GM18870 (cell line): ENCODE data around the gene KCNA3.
"Not testable (repeated sequence)": the region's sequence is repeated elsewhere in the genome, so short reads cannot be mapped to it uniquely, and the experiment has no call there.

Source experiments
- ATAC-seq: cut with Tn5 transposase; IDR thresholded peaks from one replicate; pipeline ENCODE4 v1.9.1; 2021; ENCODE audit warnings: moderate library complexity; ENCODE audit not compliant: unreplicated experiment

KCNA3 gene

GRCh38 chr1:110680036-110680735 lies 5.4 kb upstream of the KCNA3 start:
- no peak for ATAC-seq

GRCh38 chr1:110677526-110677925 lies 2.8 kb upstream of the KCNA3 start:
- ATAC-seq = no peak

DNA sequence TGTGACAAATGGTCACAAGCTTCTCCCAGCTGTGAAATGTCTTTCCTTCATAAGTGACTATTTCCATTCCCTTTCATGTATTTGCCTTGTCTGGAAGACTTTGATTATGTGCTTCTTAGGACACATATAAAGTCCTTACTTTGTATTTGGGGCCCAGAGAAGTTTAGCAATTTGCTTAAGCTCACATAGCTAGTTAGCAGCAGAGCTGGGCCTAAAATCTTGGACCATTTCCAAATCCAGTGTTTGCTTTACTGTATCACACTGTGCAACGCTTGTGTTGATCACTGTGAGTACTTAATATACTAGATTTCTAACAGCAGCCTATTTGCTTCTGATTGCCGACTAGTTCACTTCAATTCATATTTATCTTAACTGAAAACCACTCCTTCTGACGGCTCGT lies 2.2 kb upstream of the KCNA3 start:
- ATAC-seq = no peak

- ATAC-seq = no peak
These were observed 486 bp upstream of the KCNA3 start for GRCh38 chr1:110675060-110675791.

DNA sequence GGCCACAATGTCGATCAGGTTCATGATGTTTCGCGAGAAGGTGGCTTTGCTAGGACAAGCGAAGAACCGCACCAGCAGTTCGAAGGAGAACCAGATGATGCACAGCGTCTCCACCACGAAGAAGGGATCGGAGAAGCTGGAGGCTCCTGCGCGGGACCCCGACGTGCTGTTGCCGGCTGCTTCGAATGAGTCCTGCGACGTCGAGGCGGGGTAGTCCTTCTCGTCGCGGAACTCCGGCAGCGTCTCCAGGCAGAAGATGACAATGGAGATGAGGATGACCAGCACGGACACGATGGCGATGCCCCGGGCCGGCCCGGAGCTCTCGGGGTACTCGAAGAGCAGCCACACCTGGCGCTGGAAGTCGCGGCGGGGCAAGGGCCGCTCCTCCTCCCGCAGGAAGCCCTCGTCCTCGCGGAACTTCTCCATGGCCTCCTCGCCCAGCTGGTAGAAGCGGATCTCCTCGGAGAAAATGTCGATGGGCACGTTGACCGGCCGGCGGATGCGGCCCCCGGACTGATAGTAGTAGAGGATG lies 869 bp downstream of the KCNA3 start:
- no peak for ATAC-seq

- ATAC-seq = no peak
These were observed 1.5 kb downstream of the KCNA3 start for GRCh38 chr1:110673197-110673701.

DNA sequence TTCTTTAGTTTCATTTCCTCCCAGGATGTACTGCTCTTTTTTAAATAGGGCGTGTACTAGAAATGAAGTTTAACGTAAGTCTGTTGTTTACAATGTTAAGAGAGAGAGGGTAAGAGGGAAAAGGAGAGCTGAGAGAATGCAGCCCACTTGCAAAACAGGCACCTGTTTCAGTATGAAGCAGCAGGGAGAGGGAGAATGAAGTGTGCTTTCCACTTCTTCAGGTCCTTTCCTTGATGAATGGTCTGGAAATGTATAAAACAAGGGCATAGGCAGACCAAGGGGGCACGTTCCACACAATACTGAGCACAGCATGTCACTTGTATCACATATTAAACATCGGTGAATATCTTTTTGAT lies 2.0 kb downstream of the KCNA3 start:
- ATAC-seq = peak; percentile 66

DNA sequence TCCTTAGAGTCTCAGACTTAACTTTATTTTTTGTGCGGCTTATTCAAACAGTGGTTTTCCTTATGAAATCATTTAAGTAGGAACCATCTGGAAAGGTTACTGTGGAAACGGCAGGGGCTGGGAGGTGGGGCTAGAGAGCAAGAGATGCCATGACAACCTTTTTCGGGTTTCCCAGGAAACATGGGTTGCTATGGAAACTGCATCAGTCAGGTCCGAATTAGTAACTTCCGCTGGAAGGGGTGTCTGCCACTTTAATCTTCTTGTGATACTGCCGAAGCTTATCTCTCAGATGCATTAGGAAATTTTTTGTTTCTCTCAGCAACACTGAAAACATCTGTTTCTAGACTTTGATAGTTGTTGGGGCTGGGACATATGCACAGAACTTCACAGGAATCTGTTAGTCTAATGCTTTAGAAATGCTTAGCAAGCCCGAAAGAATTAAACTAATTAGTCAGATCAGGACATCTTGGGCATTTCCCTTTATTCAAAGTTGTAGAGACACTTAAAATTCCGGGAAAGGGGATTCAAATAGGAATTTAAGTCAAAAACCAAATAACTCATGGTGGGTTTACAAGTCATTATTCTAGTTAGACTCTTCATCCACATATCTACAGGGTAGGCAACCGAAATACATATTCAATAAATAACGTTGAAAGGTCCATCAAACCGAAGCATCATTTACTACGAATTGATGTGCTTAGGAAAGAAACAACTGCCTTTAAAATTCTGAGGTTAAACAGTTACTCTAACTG lies 2.6 kb downstream of the KCNA3 start:
- no peak for ATAC-seq

- no peak for ATAC-seq
These were observed 3.4 kb downstream of the KCNA3 start for GRCh38 chr1:110671361-110671760.

GRCh38 chr1:110668549-110668948 lies 6.2 kb downstream of the KCNA3 start:
- no peak for ATAC-seq

- no peak for ATAC-seq
These were observed 7.0 kb downstream of the KCNA3 start for GRCh38 chr1:110667776-110668175.

- no peak for ATAC-seq
These were observed 11.5 kb downstream of the KCNA3 start for GRCh38 chr1:110663241-110663640.

DNA sequence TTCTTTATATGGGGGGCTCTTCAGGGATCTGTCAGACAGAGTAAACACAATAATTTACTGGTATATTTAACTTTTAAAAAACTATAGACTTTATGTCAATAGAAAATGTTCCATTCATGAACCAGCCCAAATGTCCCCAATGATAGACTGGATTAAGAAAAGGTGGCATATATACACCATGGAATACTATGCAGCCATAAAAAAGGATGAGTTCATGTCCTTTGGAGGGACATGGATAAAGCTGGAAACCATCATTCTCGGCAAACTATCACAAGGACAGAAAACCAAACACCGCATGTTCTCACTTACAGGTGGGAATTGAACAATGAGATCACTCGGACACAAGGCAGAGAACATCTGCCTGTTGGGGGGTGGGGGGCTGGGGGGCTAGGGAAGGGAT lies 15.2 kb downstream of the KCNA3 start:
- ATAC-seq = not testable (repeated sequence)

DNA sequence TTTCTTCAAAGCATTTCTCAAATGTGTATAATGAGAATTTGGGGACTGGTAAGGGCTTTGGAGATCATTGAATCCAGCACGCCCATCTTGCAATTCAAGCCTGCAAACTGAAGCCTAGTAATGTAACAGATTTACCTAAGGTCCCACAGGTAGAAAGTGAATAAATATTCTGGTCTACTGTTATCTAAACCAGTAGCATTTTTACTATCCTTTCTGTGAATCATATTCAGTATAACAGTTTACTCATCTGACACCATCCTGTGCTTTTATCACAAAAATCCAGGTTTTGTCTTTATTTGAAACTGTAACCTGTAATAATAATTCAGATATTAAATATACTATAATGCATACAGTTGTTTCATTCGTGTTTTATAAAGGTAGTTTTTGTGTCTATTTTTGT lies 17.4 kb downstream of the KCNA3 start:
- ATAC-seq = no peak

DNA sequence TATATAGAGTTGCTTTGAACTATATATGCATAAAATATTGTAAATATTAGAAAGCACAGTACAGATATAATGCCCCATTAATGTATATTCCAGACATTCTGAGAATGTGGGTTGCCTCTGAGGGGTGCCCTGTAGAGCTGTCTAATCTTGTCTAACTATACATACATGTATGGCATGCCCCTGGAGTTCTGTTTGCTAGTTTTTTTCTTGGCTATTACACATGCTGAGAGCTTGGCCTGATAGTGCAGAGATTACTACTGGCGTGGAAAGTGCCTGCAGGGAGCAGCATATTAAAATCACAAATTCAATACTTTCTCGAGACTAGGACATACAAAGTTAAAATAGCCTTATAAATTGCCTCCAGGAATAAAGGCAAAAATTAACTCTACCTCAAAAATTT lies 24.1 kb downstream of the KCNA3 start:
- no peak for ATAC-seq

DNA sequence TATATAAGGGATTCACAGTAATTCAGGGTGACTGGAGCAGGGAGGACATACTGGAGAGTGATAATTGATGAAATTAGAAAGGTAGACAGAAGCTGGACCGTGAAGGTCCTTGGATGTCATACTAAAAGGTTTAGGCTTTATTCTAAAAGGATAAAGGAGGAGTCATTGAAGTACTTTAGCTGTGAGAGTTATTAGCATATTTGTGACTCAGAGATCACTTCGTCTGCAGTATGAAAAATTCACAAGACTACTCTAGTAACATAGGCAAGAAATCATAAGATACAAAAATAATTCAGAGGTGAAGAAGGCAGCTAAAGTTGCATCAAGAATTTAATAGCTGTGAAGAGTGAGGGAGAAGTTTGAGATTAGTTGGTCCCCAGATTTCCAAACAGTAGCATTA lies 26.3 kb downstream of the KCNA3 start:
- ATAC-seq = no peak

- ATAC-seq = no peak
These were observed 27.4 kb downstream of the KCNA3 start for GRCh38 chr1:110647254-110647891.

DNA sequence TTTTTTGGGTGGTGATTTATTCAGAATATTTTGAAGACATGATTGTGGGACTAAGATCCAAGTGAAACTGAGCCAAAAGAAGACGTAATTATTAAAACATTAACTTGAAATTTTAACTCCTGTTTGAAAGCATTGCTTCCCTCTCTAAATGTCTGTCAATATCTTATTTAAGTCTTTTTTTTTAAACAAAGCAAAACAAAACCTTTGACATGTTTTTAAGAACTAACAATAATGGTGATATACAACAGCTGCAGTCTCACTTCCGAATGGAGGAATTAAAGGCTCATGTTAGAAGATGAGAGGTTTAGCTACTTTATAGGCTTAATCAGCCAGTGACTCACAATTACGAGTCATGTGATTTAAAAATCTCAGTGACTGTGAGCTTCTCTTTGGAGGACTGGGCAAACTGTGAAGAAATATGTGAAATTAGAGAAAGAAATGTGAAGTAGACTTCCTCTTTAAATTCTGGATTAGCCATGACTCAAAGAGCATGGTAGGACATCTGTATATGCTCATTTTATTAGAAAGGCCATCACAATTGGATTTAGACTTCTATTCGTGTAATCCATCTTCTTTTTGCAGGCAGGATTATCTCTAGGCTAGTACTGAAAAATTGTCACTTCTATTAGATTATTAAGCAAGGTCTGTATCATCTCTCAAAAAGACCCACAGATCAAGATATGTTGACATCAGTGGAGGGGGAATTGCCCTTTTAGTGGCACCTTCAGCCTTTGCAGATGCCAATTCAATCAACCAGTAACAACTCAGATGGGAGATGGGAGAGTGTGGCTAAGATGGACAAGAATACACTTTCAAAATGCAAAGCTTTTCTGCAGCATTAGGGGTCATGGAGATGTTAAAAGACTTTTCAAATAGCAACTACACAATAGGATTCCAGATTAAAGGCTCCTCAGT lies 28.7 kb downstream of the KCNA3 start:
- no peak for ATAC-seq

DNA sequence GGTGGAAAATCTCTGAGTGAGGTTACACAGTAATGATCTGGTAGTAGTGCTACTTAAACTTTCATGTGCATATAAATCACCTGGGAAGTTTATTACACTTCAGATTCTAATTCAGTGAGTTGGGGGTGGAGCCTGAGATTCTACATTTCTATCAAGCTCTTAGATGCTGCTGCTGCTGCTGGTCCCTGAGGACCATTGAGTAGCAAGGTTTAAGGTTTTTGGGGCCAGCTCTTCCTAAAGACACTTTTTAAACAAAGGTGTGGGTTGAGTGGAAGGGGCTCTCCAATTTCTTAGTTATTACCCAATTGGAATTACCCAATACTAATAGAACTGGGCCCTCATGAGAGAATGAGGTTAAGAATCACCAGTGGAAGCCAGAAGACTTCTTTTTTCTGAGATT lies 29.5 kb downstream of the KCNA3 start:
- no peak for ATAC-seq

- no peak for ATAC-seq
These were observed 30.8 kb downstream of the KCNA3 start for GRCh38 chr1:110643879-110644472.
